Activated T-helper 1 cell treated with anti-CD3 and anti-CD28 coated beads, Interleukin-2, amount 50 U/mL, for 16 hours (primary cell): ENCODE data around the gene BBS5.

Experiments used
- DNase-seq, 2 donors: peaks; one replicate each; pipeline ENCODE4 v3.0.0-alpha.2; 2020; ENCODE audit warnings: low read depth in 1 of 2, low spot score in 1 of 2

Gene BBS5

DNA sequence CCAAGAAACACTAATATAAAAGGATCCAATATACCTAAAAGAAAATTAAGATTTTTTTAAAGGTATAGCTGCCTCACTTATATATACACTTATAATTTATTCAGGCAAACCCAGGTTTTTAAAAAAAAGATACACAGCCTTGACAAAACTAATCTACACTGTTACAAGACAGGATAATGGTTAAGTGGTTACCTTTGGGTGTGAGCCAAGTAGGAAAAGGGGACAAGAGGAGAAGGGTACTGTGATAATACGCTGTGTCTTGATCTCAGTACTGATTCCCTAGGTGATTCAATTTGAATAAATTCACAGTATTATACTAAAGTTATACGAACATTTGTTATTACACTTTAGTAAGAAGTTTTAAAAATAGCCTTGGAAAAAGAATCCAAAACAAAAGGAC, 60.9 kb downstream of the BBS5 start:
- DNase-seq = no peak

- DNase-seq = no peak
Observed at GRCh38 chr2:169542433-169542832, 63.1 kb downstream of the BBS5 start.

DNA sequence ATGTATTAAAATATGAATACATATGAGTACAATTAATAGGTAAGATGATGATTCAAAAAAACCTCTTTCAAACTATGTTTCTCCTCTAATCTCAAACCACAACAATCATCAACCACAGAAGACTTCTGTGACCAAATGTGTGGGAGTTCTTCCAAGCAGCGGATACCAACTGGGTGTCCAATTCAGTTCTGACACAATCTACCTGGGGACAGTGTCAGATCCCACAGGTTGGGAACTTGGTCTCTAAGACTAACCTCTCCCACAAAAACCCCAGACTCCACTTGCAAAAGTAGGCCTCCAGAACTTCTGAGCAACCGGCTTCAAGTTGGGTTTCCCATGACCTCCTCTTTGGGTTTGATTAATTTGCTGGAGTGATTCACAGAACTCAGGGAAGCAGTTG, 67.5 kb downstream of the BBS5 start:
- no peak for DNase-seq
